B cell (primary cell): Measurements from ENCODE around the gene ARHGAP31. TPM values are rescaled to one million over a fixed set of nuclear protein-coding genes. Genes with fewer than 3 reads are reported as not detected.

Experiments used
- ATAC-seq: fragments of 200-7000 bp; cut with Tn5 transposase; one replicate; pipeline ENCODE4 v1.10.0; 2021; ENCODE audit warnings: low read depth, mild to moderate bottlenecking, moderate number of reproducible peaks, moderate library complexity
- CTCF ChIA-PET: fragments of 350-600 bp; sonication (Branson Sonifier 250); formaldehyde crosslinking; loops from one replicate; lab custom pipeline; 2021; ENCODE audit warnings: antibody characterized with exemption, inconsistent platforms; lab: Charles Lee
- POLR2A ChIA-PET: fragments of 350-600 bp; sonication (Branson Sonifier 250); formaldehyde crosslinking; loops from one replicate; lab custom pipeline; 2021; ENCODE audit warnings: antibody characterized with exemption; lab: Charles Lee
- DNase-seq: peaks from one replicate; pipeline ENCODE4 v3.0.0; 2013
- H2AFZ ChIP-seq: 2 replicates; pipeline ENCODE4 v1.6.1; 2012; ENCODE audit warnings: mild to moderate bottlenecking, low read depth, low read length; ENCODE audit not compliant: insufficient read depth, poor library complexity, severe bottlenecking
- H3K27ac ChIP-seq, 2 donors: 1 replicate in 1 of 2; 2 replicates in 1 of 2; pipeline ENCODE4 v1.5.1; 2012 to 2013; ENCODE audit warnings: low read length in 2 of 2, mild to moderate bottlenecking in 2 of 2, moderate library complexity in 1 of 2
- H3K27me3 ChIP-seq, 4 experiments: fragments of 200-600 bp in 1 of 4; sonication (generic) in 1 of 4; replicated peaks in 1 of 4; 1 replicate in 2 of 4; 2 replicates in 2 of 4; pipeline versions ENCODE4 v1.6.1 to v1.7.0; 2013 to 2016; ENCODE audit warnings: low read length in 3 of 4, mild to moderate bottlenecking in 2 of 4, mixed read lengths in 1 of 4, moderate library complexity in 1 of 4; ENCODE audit not compliant: insufficient read depth in 4 of 4, control insufficient read depth in 3 of 4; ENCODE audit errors: control extremely low read depth in 1 of 4
- H3K36me3 ChIP-seq, 2 experiments: replicated peaks in 1 of 2; 1 replicate in 1 of 2; 2 replicates in 1 of 2; pipeline versions ENCODE4 v1.6.1 to v1.7.1; 2013; ENCODE audit warnings: low read length in 1 of 2; ENCODE audit not compliant: insufficient read depth in 2 of 2, control insufficient read depth in 1 of 2; ENCODE audit errors: control extremely low read depth in 1 of 2, extremely low read depth in 1 of 2
- H3K4me1 ChIP-seq, 2 donors: fragments of 200-600 bp in 1 of 2; sonication (generic) in 1 of 2; 1 replicate in 1 of 2; 2 replicates in 1 of 2; pipeline versions ENCODE4 v1.5.1 to v1.6.1; 2013 to 2017; ENCODE audit warnings: low read length in 2 of 2; ENCODE audit not compliant: control insufficient read depth in 2 of 2, insufficient read depth in 2 of 2
- H3K4me2 ChIP-seq: replicated peaks from 2 replicates; pipeline ENCODE3; 2012; ENCODE audit warnings: mild to moderate bottlenecking, low read depth, low read length; ENCODE audit not compliant: poor library complexity, severe bottlenecking
- H3K4me3 ChIP-seq, 5 experiments: fragments of 200-600 bp in 1 of 5; sonication (generic) in 1 of 5; 1 replicate in 3 of 5; 2 replicates in 2 of 5; pipeline versions ENCODE4 v1.5.1 to v1.7.0; 2011 to 2016; ENCODE audit warnings: low read length in 4 of 5, mild to moderate bottlenecking in 4 of 5, low read depth in 2 of 5, control low read depth in 1 of 5, moderate library complexity in 1 of 5; ENCODE audit not compliant: insufficient read depth in 1 of 5; ENCODE audit errors: control extremely low read depth in 1 of 5, extremely low read depth in 1 of 5
- H3K79me2 ChIP-seq: fragments of 200-600 bp; sonication (generic); one replicate; pipeline ENCODE4 v1.6.0; 2016; ENCODE audit warnings: low read length; ENCODE audit not compliant: control insufficient read depth, insufficient read depth
- H3K9ac ChIP-seq: fragments of 200-600 bp; sonication (generic); 2 replicates; pipeline ENCODE4 v1.6.1; 2017; ENCODE audit warnings: mild to moderate bottlenecking, low read length, moderate library complexity
- H3K9me3 ChIP-seq, 3 donors: one replicate each; pipeline versions ENCODE4 v1.6.1 to v1.7.1; 2013; ENCODE audit warnings: low read length in 2 of 3; ENCODE audit not compliant: control insufficient read depth in 2 of 3, insufficient read depth in 1 of 3; ENCODE audit errors: control extremely low read depth in 1 of 3
- H4K20me1 ChIP-seq: 2 replicates; pipeline ENCODE4 v1.6.0; 2012; ENCODE audit warnings: mild to moderate bottlenecking, low read length; ENCODE audit not compliant: insufficient read depth, control insufficient read depth, poor library complexity, severe bottlenecking
- H3K27ac Mint-ChIP-seq: one replicate; pipeline ENCODE4 v1.8.0; 2021; ENCODE audit warnings: mixed read lengths
- H3K27me3 Mint-ChIP-seq: one replicate; pipeline ENCODE4 v1.8.0; 2021; ENCODE audit warnings: mixed read lengths
- H3K4me1 Mint-ChIP-seq: one replicate; pipeline ENCODE4 v1.8.0; 2021; ENCODE audit warnings: mixed read lengths
- H3K4me3 Mint-ChIP-seq: one replicate; pipeline ENCODE4 v1.8.0; 2021; ENCODE audit warnings: mixed read lengths
- H3K9me3 Mint-ChIP-seq: one replicate; pipeline ENCODE4 v1.8.0; 2022; ENCODE audit warnings: mixed read lengths; ENCODE audit not compliant: insufficient read depth
- EZH2 ChIP-seq: IDR thresholded peaks from 2 replicates; pipeline ENCODE4 v1.6.1; 2012; ENCODE audit warnings: borderline replicate concordance, low read depth, mild to moderate bottlenecking, moderate library complexity, low read length; ENCODE audit not compliant: insufficient read depth, poor library complexity, severe bottlenecking
- WGBS: methylation state at CpG from one replicate; pipeline ENCODE4 v1.1.5; 2013; ENCODE audit warnings: missing lambda C conversion rate; ENCODE audit not compliant: insufficient coverage; 5-methylcytosine and 5-hydroxymethylcytosine counted together
- intact Hi-C: fragments of 100-400 bp; cut with micrococcal nuclease; formaldehyde crosslinking; loops from one replicate; pipeline ENCODE4 v1.10.0; 2022
- polyA plus RNA-seq: library from polyadenylated mRNA; depleted of rRNA; stranded (reverse); fragments of >200 nt; gene quantifications from 2 replicates; pipeline ENCODE4 v1.2.3, GENCODE V29; 2012
- total RNA-seq, 2 donors: library from RNA; stranded (reverse); fragments of 120-200 nt in 1 of 2; gene quantifications; 1 replicate in 1 of 2; 2 replicates in 1 of 2; pipeline versions ENCODE4 v1.2.3 to v1.2.4, GENCODE V29; 2013 to 2022
- TF ChIP-seq, protein P1 (sequence below): fragments of 200-600 bp; IDR thresholded peaks from one replicate; pipeline ENCODE4 v1.8.0; 2022; ENCODE audit warnings: antibody characterized with exemption, mild to moderate bottlenecking

Gene ARHGAP31
- total and polyA plus RNA-seq, 2 donors (not counting 1 experiment from before 2014, with no cell fraction given), result 3.5 to 7.8 TPM

DNA sequence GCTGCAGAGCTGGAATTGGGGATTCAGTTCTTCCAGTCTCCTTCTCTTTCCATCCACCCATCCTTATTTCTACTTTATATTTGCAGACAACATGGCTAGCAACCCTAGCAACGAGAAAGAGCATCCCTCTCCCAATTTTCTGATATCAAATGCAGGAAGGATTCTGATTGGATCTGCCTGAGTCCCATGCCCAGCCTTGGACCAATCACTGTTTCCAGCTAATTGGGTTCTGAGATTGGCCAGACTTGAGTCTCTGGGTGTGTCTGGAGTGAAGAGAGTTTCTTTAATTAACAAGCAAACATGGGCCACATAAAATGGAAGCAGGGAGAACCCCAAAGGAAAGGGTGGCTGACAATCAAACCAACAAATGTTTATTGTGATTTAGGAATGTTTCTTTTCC, 108.6 kb downstream of the ARHGAP31 start:
- Histone ChIP-seq H3K27me3 (no peaks in the 10 kb centered on the region), H3K4me1 (peaks cover 0 to 11% of the 10 kb centered on the region in 2 donors), H3K36me3 (no peaks in the 10 kb centered on the region), H3K4me3 (no peak overlapping the region), H3K4me2 (no peak overlapping the region), H3K27ac (no peak overlapping the region), H4K20me1 (no peaks in the 10 kb centered on the region), H2AFZ (no peak overlapping the region), H3K9ac (no peak overlapping the region), H3K9me3 (no peaks in the 10 kb centered on the region), H3K79me2 (no peaks in the 10 kb centered on the region)
- no peaks in the 10 kb centered on the region for H3K9me3 Mint-ChIP-seq
- no peak overlapping the region for H3K27ac Mint-ChIP-seq
- ATAC-seq (no peak), DNase-seq (no peak)
- TF ChIP-seq, protein P1, sequence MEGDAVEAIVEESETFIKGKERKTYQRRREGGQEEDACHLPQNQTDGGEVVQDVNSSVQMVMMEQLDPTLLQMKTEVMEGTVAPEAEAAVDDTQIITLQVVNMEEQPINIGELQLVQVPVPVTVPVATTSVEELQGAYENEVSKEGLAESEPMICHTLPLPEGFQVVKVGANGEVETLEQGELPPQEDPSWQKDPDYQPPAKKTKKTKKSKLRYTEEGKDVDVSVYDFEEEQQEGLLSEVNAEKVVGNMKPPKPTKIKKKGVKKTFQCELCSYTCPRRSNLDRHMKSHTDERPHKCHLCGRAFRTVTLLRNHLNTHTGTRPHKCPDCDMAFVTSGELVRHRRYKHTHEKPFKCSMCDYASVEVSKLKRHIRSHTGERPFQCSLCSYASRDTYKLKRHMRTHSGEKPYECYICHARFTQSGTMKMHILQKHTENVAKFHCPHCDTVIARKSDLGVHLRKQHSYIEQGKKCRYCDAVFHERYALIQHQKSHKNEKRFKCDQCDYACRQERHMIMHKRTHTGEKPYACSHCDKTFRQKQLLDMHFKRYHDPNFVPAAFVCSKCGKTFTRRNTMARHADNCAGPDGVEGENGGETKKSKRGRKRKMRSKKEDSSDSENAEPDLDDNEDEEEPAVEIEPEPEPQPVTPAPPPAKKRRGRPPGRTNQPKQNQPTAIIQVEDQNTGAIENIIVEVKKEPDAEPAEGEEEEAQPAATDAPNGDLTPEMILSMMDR, result no peak
- TF ChIP-seq EZH2, result no peak
- POLR2A ChIA-PET, result no interaction called here
- intact Hi-C loops, result no loop called here
- peaks cover 9% of the 10 kb centered on the region for H3K4me1 Mint-ChIP-seq
- CTCF ChIA-PET, result no interaction called here
- H3K4me3 Mint-ChIP-seq, result no peak overlapping the region
- H3K27me3 Mint-ChIP-seq, result no peaks in the 10 kb centered on the region
- 83% methylated on average over 1 of the region's 1 CpG for WGBS

DNA sequence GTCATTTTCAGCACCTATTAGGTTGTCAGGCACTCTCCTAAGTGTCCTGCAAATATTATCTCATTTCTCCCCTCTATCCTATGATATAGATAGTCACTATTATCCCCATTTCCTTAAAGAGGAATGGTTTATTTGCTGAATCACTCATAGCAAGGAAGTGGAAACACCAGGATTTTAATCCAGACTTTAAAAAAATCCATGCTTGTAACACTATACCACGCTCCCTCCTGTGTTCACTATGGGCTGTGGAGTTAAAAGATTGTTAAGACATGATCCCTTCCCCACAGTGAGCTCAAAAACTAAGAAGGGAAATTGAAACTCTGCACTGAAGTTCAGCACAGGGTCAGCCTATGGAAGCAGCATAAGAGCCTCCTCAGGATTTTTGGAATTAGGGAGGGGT, 109.0 kb downstream of the ARHGAP31 start:
- Mint-ChIP-seq H3K27me3 (no peaks in the 10 kb centered on the region), H3K4me1 (peaks cover 10% of the 10 kb centered on the region), H3K27ac (no peak overlapping the region), H3K9me3 (no peaks in the 10 kb centered on the region), H3K4me3 (no peak overlapping the region)
- TF ChIP-seq, protein P1, result no peak
- TF ChIP-seq EZH2, result no peak
- Histone ChIP-seq H3K79me2 (no peaks in the 10 kb centered on the region), H3K4me1 (peaks cover 0 to 14% of the 10 kb centered on the region in 2 donors), H3K9me3 (no peaks in the 10 kb centered on the region), H3K4me2 (no peak overlapping the region), H3K36me3 (no peaks in the 10 kb centered on the region), H3K4me3 (no peak overlapping the region), H4K20me1 (no peaks in the 10 kb centered on the region), H3K27ac (no peak overlapping the region), H2AFZ (no peak overlapping the region), H3K27me3 (no peaks in the 10 kb centered on the region), H3K9ac (no peak overlapping the region)
- no peak for DNase-seq
- no peak for ATAC-seq
- CTCF ChIA-PET, result no interaction called here
- WGBS, result no CpG with 5 or more reads among the region's 1 CpG
- intact Hi-C loops, result no loop called here
- POLR2A ChIA-PET, result no interaction called here
